ENCODE measurements around the gene AGBL1. TPM values are rescaled to one million over a fixed set of nuclear protein-coding genes. Genes with fewer than 3 reads are reported as not detected.

Gene AGBL1
- total and polyA plus RNA-seq, 8 donors, result under 0.01 to 0.18 TPM; not detected in 6

GRCh38 chr15:86849136-86849535, 769.5 kb downstream of the AGBL1 start:
- 84 to 91% (median 90%) methylated on average over 5 of the region's 5 CpGs for WGBS, 5 donors
- no peaks in the 10 kb centered on the region for H3K36me3 ChIP-seq
- H3K9me3 ChIP-seq, result peaks cover 0 to 5% (median 0%) of the 10 kb centered on the region in 4 donors
- TF ChIP-seq EP300 (IDR thresholded peaks at IDR 0.05) (no peak), POLR2AphosphoS5 (IDR thresholded peaks at IDR 0.05) (no peak), POLR2A (IDR thresholded peaks at IDR 0.05) (no peak), CTCF (IDR thresholded peaks at IDR 0.05) (no peak)
- H3K4me1 ChIP-seq, result no peaks in the 10 kb centered on the region
- no peak overlapping the region for H3K27ac ChIP-seq
- intact Hi-C loops (cut with DNase I; ENCODE audit: low total_unique reads), result no loop called here
- H3K27me3 ChIP-seq, result no peaks in the 10 kb centered on the region
- H3K4me3 ChIP-seq, result no peak overlapping the region
- no peak for DNase-seq

- H3K27me3 ChIP-seq, result no peaks in the 10 kb centered on the region
- no peaks in the 10 kb centered on the region for H3K36me3 ChIP-seq
- H3K4me3 ChIP-seq, result no peak overlapping the region
- TF ChIP-seq EP300 (IDR thresholded peaks at IDR 0.05), result no peak
- TF ChIP-seq POLR2AphosphoS5 (IDR thresholded peaks at IDR 0.05), result no peak
- TF ChIP-seq CTCF (IDR thresholded peaks at IDR 0.05), result no peak
- no peak for TF ChIP-seq POLR2A (IDR thresholded peaks at IDR 0.05)
- intact Hi-C loops (cut with DNase I; ENCODE audit: low total_unique reads), result no loop called here
- no peak for DNase-seq
- no peak overlapping the region for H3K27ac ChIP-seq
- peaks cover 0 to 5% (median 0%) of the 10 kb centered on the region in 4 donors for H3K9me3 ChIP-seq
- 77 to 90% (median 88%) methylated on average over 6 of the region's 6 CpGs for WGBS, 5 donors
- H3K4me1 ChIP-seq, result no peaks in the 10 kb centered on the region
Observed at GRCh38 chr15:86849558-86850285, 770.1 kb downstream of the AGBL1 start.

- no peak for TF ChIP-seq EP300 (IDR thresholded peaks at IDR 0.05)
- no peak for TF ChIP-seq POLR2A (IDR thresholded peaks at IDR 0.05)
- TF ChIP-seq CTCF (IDR thresholded peaks at IDR 0.05), result no peak
- no peak for TF ChIP-seq POLR2AphosphoS5 (IDR thresholded peaks at IDR 0.05)
- intact Hi-C loops (cut with DNase I; ENCODE audit: low total_unique reads), result no loop called here
- no peak overlapping the region for H3K4me3 ChIP-seq
- peaks cover 0 to 5% (median 0%) of the 10 kb centered on the region in 4 donors for H3K9me3 ChIP-seq
- no peak overlapping the region for H3K27ac ChIP-seq
- DNase-seq, result no peak
- H3K36me3 ChIP-seq, result no peaks in the 10 kb centered on the region
- WGBS, 5 donors, result 71 to 92% (median 85%) methylated on average over 1 of the region's 1 CpG
- H3K4me1 ChIP-seq, result no peaks in the 10 kb centered on the region
- no peaks in the 10 kb centered on the region for H3K27me3 ChIP-seq
Observed at GRCh38 chr15:86850939-86851338, 771.3 kb downstream of the AGBL1 start.

DNA sequence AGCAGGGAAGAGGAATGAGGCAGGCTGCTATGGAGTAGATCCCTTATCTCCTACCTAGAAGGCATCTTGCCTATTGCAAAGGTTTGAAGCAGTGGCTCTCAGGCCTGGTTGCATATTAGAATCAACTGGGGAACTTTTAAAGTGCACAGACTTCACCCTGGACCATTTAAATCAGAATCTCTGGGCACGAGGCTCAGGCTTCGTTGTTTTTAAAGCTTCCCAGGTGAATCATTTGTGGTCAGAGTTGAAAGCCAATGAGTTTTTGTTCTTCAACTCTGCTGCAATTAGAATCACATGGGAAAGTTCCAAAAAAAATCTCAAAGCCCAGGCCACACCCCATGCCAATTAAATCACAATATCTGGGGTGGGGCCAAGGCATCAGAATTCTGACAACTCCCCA, 773.1 kb downstream of the AGBL1 start:
- Histone ChIP-seq H3K27me3 (no peaks in the 10 kb centered on the region), H3K4me3 (no peak overlapping the region), H3K36me3 (no peaks in the 10 kb centered on the region), H3K4me1 (no peaks in the 10 kb centered on the region), H3K9me3 (no peaks in the 10 kb centered on the region), H3K27ac (no peak overlapping the region)
- intact Hi-C loops (cut with DNase I; ENCODE audit: low total_unique reads), result no loop called here
- TF ChIP-seq POLR2AphosphoS5 (IDR thresholded peaks at IDR 0.05) (no peak), CTCF (IDR thresholded peaks at IDR 0.05) (no peak), POLR2A (IDR thresholded peaks at IDR 0.05) (no peak), EP300 (IDR thresholded peaks at IDR 0.05) (no peak)
- DNase-seq, result no peak
- 66 to 77% (median 74%) methylated on average over 2 of the region's 2 CpGs for WGBS, 5 donors
